HG03095 (cell line): ENCODE data around the gene GNL2.
"Not testable (repeated sequence)": the region's sequence is repeated elsewhere in the genome, so short reads cannot be mapped to it uniquely, and the experiment has no call there.

ENCODE experiments used
- ATAC-seq: cut with Tn5 transposase; IDR thresholded peaks from one replicate; pipeline ENCODE4 v1.9.1; 2021; ENCODE audit warnings: moderate library complexity; ENCODE audit not compliant: unreplicated experiment

Gene GNL2

DNA sequence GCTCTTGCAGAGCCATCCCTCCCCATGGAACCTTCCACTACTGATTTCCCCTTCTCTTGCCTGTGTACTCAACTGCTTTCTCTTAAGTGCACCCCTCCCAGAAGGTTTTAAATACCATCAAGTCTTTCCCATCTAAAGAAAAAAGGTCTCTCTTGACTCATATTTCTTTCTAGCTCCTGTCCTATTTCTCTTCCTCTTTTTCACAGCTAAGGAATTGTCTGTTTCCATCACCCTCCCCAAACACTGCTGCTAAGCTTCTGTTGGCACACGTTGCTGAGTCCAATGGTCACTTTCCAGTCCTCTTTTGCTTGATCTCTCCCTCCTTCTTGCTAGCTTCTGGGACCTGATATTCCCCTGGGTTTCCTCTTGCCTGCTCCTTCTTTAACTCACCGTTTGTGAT lies 13.3 kb upstream of the GNL2 start:
- ATAC-seq: no peak

DNA sequence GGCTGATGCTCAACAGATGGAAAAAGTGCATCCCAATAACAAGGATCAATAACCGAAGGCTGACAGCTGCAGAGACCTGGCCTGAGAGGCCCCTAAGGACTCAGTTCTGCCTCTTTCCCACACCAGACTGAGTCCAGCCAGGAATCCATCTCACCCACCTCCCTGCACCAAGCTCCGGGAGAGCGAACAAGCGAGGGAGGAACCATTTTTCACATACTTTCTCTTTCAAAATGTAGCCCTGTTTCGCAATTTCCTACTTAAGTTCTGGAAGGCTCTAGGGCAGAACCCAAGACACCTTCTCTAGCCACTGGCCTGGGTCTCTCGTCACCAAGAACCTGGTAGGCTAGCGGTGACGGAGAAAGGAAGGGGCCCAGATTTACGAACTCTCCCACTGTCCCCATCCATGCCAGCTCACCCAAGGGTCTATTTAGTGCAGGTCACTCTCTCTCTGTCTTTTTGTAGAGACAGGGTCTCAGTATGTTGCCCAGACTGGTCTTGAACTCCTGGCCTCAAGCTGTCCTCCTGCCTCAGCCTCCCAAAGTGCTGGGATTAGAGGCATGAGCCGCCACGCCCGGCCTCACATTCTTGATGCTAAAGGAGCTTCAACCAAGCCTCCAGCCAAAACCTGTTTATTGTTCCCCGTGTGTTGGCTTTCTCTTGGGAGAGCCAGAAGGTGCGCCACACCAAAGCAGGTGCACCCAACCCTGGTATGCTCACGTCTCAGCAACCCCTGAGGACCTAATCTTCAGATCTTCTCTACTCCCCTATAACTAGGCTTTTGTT lies 10.9 kb upstream of the GNL2 start:
- ATAC-seq: no peak

DNA sequence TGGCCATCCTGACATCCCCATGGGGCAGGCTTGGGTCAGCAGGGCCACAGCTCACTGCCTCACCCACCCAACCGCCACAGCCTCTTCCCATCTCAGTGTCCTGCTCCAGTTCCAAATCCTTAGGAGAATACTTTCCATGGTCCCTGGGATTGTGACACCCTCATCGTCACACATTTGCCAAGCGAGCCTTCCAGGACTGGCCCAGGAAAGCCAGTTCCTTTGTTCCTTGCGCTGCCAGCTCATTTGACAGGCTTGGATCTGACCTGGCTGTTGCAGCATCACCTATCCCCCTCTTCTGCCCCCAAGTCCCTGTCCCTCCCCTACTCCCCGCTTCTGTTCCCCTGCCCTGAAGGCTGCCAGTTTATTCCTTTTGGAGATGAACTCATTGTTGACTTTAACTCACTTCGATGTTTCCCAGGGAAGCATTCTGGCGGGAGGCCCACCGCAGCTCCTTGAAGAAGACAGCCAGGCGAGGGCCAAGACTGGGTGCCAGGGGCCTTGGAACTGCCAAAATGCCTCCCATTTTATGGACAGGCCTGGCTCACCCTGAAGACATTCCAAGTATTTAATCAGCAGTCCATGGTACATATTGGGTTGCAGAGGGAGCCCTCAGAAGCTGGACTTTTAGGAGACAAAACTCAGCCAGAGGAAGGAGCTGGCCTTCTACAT lies 10.2 kb upstream of the GNL2 start:
- ATAC-seq: no peak

DNA sequence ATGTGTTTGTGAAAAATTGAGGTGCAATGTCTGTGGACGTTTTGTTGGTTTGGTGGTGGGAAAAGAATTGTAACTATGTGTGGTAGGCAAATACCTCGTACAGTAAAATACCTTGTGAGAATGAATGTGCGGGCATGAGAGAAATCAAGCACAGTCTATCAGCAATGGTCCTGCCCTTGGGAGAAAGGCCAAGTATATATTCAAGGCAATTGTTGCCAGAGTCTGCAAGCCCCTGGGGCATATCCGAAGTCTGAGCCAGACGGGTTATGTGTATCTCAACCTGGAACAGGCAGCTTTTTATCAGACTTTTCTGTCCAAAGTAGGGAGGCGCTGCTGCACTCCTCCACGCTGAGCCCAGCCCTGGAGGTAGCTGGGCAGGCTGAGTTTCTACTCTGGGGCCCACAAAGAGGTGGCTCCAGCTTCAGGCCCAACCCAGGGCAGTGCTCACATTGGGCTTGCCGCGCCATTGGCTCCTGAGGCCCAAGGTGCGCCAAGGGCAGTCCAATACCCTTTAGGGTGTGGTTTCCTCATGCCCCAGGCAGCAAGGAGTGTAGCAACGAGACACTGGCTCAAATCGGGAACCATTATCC lies 9.4 kb upstream of the GNL2 start:
- ATAC-seq: no peak

DNA sequence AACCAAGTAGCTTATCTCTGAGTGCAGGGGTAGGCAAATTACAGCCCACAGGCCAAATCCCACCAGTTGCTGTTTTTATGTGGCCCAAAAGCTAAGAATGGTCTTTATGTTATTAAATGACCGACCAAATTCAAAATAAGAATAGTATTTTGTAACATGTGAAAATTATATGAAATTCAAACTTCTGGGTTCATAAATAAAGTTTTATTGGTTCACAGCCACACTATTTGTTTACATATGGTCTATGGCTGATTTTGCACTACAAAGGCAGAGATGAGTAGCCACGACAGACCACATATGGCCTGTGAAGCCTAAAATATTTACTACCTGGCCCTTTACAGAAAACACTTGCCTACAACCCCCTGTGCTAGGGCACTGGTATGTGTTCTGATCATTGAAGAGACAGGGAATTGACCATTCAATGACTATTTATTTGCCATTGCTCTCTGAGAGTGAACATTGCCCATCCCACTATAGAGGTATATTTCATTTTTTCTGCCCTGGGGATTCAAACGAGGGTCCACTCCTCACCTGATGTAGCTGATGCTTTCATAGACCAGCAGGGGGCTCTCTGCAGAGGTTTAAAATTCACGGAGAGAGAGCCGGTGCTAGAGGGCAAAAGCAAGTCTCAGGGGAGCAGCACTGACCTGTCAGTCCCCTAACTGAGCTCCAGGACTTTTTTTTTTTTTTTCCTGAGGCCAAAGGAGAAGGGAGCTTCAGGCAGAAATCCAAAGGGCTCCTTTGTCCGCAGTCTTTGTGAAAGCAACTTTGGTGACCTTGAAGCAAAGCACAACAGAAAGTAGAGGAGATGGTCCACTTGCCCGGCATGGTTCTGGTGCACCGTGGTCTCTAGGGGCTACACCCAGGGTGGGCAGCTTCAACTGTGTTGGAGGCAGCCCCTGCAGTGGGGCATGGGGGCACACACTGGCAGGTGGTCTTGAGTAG lies 7.3 kb upstream of the GNL2 start:
- ATAC-seq: no peak

DNA sequence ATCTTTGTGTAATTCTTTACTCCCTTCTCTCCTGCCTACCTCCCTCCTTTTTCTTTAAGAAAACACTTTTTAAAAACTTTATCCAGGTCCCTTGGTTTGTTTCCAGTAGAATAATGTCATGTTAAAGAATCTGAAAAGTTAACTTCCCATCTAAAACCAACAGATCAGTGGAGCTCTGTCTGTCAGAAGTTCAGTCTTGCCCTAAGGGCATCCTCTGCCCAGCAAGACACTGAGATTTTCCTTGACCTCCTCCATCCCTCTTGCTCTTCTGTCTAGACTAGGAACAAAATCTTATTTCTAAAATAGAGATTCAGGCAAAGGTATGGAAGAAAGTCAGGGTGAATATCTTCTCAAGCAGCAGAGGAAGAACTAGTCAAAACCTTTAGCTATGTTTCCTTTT lies 5.7 kb upstream of the GNL2 start:
- no peak for ATAC-seq

DNA sequence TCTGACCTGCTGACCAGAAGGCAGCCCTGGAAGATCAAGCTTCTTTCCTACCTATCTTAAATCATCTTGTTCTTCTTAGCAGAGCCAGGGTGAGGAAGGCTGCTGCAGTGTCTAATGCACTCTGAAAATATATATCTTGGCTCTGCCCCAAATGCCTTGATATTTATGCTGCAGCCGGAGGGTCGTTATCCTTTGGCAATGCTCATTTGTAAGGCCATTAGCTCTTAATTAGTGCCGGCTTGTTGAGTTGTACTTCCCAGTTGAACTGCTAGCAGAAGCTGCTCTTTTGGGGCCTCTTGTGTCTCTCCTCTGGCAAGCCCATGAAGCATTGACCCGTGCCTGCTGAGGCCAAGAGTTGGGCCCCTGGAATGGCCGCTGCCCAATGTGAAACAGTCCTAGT lies 4.2 kb upstream of the GNL2 start:
- ATAC-seq: no peak

DNA sequence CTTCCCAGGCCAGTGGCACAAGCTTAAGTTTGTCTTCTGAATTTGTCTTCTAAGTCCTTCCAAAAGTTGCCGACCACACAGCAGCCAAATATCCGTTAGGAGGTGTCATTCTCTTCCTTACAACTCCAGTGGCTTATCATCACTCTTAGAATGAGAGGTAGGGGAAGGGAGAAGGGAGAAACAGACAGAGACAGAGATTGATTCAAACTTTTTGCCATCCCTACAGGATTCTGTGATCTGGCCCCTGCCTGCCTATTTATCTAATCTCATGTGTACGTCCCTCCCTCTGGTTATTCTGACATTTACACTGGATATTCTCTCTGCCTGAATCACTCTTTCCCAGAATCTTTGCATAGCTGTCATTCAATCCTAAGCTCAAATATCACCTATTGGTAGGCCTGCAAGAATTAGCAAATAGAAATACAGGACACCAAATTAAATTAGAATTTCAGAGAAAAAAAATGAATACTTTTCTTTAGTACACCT lies 488 bp upstream of the GNL2 start:
- no peak for ATAC-seq

DNA sequence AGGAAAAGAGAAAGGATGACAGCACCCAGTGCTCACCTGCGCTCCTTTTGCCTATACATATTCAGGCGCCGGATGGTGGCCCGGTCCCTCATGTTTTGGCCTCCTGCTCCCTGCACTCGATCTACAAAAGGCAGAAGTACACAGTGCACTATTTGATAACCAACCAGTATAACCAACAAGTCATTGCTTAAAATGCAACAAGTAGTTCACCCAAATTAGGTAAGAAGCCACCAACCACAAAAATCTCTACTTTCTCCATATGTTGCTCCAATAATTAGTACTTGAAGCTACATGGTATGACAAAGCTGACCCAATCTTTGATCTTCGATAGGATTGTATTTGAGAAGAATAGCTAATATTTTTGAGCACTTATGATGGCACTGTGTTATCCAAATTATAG lies 2.0 kb downstream of the GNL2 start:
- no peak for ATAC-seq

DNA sequence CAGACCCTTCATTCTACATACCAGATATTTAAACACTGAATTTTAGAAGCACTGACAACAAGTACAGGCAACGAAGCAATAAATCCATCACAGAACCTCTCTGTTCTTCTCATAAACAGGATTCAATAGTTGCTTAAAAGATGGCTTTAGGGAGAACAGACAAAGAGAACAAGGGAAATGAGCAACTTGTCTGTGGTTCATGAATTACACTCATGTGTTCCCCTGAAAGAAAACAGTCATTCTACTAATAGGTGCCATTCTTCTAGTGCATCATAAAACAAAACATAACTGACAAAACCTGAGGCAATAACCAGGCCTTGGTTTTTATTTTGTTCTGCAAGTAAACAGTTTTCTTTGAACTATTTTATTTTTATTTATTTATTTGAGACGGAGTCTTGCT lies 6.8 kb downstream of the GNL2 start:
- no peak for ATAC-seq

DNA sequence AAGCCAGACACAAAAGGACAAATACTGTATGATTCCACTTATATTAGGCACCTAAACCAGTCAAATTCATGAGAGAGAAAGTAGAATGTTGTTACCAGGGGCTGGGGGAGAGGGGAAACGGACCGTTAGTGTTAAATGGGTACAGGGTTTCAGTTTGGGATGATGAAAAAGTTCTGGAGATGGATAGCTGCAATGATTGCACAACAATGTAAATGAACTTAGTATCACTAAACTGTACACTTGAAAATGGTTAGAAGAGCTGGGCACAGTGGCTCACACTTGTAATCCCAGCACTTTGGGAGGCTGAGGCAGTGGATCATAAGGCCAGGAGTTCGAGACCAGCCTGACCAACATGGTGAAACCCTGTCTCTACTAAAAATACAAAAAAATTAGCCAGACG lies 11.2 kb downstream of the GNL2 start:
- not testable (repeated sequence) for ATAC-seq

DNA sequence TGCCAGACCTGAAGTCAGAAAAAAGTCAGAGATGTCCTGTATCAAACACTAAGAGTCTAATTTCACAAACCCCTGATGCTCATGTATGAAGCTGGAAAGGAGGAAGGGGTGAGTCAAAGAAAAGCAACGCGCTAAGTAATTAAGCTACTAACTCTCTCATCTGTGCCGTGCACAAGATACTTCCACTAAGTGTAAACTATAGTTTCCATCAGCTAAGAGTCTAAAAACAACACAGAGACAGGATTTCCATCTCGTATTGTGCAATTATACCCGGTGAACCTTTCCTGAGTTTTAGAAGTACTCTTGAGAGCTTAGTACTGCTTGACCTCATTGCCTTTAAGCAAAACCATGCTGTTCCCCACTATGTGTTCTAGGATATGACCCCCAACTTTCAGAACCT lies 20.0 kb downstream of the GNL2 start:
- ATAC-seq: no peak

DNA sequence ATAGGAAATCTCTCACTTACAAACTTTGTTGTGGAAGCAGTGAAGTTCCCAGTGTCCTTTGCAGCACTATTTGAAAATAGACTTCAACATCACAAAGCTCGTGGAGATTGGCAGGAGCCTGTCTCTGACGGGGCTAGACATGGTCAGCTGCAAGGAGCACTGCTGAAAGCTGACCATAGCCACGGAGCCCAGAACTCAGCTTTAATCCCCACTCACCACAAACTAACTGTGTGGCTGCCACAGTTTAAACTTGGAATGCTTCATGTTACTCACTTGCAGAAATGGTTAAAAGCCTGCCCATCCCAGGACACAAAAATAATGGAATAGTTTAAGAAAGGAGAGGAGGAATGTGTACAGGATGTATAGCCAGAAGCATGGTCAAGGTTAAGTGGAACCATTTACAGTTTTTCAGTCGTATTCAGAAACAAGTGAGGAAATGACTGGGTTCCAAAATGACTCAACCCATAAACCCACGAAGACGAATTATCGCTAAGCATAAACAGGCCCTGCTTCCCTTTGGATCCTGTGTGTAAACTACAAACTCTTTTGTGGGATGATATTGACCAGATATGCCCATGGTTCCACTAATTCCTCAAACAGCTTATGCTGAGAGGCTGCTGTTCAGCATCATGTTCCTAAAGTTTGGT lies 20.8 kb downstream of the GNL2 start:
- no peak for ATAC-seq

DNA sequence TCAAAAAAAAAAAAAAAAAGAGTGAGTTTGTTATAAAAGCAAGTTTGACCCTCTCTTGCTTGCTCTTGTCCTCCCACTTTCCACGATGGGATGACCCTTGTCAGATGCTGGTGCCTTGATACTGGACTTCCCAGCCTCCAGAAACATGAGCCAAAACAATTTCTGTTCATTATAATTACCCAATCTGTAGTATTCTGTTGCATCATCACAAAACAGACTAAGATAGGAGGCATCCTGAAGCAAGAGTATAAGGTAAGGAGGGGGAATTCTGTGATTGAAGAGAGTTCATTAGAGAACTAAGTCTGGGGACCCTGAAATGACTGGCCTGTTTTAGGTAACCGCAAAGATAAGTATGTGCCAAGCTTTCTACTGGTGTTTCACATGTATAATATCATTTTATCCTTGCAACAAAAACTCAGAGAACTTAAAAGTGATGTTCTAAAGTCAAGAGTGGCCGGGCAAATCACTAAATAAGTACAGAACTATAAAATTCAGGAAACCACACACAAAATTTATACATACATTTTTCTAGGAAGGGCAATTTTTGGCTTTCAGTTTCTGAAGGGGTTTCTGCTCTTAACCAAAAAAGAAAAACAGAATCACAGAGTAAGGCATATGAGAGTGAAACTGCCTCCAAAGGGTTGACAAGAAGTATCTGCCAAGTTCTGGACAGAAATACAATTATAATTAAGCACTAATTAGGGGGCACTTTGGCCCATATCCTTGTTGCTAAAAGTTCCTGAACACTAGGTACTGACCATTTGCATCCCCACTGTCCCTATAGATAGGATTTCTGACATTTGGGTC lies 25.0 kb downstream of the GNL2 start:
- no peak for ATAC-seq

DNA sequence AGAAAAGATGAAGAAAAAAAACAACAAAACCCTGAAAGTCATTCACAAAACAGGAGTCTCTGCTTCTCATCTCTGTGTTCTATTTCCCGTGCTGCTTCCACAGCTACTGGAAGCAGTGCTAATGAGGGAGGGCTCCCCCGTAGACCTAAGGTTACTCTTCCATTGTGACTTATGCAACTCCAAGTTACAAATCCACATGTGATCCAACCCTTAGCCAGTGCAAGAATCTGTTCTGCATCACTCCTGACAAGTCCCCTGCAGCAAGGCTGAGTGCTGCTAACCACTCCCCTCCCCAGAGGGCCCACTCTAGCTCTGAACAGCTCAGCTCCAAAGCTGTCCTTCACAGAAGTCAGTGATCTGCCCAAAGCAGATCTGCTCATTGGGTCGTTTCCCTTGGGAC lies 28.7 kb downstream of the GNL2 start:
- no peak for ATAC-seq

DNA sequence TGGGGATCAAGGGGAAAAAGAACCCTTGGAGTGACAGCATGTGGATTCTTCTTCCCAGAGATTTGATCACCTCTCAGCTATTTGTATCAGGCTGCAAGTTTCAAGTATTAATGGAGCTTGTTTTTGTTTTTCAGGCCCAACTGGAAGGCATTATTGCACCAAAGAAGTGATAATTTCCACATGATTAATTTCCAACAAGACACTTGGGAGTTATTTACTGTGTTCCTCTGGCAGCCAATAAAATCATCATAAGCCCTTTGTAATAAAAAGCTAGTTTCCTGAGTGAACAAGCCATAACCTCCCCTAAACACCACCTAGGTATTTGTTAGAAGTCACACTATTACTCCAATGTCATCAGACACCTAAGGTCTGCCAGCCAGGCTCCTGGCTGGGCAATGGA lies 30.8 kb downstream of the GNL2 start:
- ATAC-seq: no peak

DNA sequence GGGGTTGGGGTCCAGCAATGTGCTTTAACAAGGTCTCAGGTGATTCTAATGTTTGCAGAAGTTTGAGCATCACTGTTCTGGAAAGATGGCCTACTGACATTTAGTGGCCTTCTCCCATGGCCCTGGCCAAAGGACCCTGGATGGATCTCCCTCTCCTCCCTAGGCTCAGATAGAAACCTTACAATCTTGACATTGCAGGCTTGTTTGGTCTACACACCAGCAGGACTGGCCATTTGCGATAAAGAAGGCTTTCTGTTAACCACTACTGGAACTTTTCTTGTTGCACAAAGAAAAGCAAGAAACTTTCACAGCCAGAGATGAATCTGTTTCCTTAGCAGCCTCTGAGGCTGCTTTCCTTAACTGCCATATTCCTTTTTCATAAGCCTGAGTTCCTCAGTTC lies 32.8 kb downstream of the GNL2 start:
- ATAC-seq: no peak

DNA sequence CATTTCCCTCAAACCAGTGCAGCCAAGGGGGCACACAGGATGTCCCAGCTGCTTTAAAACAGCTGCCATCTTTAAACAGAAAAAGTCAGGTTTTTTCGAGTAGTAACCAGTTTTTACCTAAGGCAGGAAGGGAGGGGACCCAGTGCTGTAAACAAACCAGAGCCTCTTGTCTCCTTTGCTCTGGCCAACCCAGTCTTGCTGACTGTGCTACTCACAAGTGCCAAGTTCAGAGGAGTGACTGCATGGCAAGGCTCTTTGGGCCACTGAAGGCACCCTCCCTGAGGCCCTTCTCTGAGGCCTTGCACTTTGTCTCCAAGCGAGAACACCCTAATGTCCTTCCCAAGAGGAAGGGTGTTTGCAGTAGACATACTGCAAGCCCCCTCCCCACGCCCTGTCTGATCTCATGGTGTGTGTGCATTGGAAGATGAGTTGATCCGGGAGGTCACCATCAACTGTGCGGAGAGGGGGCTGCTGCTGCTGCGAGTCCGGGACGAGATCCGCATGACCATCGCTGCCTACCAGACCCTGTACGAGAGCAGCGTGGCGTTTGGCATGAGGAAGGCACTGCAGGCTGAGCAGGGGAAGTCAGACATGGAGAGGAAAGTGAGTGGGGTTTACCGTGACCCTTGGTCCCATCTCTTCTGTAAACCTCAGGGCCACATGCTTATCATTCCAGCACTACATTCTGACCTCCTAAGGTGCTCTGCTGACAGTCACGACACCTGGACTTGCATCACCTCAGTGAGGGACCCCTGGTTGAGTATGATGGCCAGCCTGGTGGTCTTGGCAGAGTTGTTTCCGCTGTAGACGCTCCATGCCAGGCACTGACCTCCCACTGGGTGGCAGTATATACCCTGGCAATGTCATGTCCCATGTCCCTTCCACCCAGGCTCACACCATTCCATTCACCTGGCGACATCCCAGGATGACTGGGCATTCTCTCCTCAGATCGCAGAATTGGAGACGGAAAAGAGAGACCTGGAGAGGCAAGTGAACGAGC lies 34.3 kb downstream of the GNL2 start:
- ATAC-seq: no peak
